GM18507 (cell line): ENCODE data around the gene SARNP.
A peak's percentile ranks its signal among the peaks of the same experiment; 100 is the strongest.
"Not testable (repeated sequence)": the region's sequence is repeated elsewhere in the genome, so short reads cannot be mapped to it uniquely, and the experiment has no call there.

Experiments used
- DNase-seq: peaks from one replicate; pipeline ENCODE4 v3.0.0; 2011; ENCODE audit warnings: low read depth; ENCODE audit not compliant: insufficient read length; ENCODE audit errors: extremely low spot score
- FAIRE-seq: peaks from 2 replicates; lab custom pipeline; 2011; peaks lifted over from hg19 to GRCh38; lab: Jason Lieb, UNC

SARNP gene, protein sequence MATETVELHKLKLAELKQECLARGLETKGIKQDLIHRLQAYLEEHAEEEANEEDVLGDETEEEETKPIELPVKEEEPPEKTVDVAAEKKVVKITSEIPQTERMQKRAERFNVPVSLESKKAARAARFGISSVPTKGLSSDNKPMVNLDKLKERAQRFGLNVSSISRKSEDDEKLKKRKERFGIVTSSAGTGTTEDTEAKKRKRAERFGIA

DNA sequence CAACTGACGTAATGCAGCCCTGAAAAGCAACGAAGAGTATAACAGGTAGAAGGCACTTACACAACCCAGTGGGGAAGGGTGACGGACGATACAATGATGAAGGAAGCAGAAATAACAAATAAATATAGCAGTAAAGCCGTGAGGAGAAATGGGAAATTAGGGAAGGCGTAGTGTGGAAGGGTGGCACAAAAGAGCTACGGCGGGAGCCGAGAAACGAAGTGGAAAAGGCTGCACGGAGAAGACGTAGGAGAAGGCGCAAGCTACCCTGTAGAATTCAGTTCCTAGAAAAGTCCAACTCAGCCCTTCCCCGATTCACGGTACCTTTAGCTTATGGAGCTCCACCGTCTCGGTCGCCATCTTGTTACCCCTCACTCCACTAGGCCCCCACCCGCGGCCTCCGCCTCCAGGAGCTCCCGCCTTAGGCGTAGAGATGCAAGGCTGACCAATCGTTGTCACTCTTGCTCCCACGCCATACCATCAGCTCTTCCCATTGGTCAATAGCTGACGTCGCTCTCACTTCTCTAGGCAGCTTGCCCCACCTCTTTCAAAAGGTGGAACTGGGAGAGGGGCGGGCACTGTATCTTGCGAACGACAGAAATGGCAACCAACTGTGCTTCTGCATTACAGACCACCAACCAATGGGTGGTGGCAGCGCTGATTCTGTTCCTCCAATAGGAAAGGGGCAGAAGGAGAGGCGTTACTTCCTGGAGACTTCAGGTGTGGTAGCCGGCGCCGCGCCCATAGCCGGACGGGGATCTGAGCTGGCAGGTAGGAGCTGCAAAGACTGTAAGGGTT, at the start of gene SARNP, which contains the start of gene ORMDL2:
TSS of gene SARNP (minus strand) at position 380 of the 795 bp plus-strand sequence. CDS start at position 357, 23 bp downstream.
TSS of gene ORMDL2 (plus strand) at position 697 of the 795 bp plus-strand sequence. CDS start 959 bp downstream, outside the sequence.
- DNase-seq (peak; percentile 93), FAIRE-seq (peak; percentile 99)

DNA sequence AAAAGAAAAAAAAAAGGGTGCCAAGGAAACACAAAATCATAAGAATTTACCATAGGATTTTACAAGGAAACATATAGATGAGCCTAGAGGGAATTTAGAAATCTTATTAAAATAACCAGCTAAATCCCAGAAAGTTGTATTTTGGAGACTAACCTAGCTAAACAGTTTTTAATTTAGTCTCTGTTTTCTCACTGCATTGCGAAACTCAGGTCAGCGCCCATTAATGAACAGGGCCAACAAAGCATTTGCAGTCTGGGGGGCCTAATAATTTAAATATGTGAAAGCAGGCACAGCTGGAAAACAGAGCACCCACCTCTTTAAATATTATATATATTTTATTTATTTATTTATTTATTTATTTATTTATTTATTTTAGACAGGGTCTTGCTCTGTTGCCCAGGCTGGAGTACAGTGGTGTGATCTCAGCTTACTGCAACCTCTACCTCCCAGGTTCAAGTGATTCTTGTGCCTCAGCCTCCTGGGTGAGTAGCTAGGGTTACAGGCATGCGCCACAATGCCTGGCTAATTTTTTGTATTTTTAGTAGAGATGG, 49.0 kb upstream of the SARNP start:
- not testable (repeated sequence) for DNase-seq, FAIRE-seq

DNA sequence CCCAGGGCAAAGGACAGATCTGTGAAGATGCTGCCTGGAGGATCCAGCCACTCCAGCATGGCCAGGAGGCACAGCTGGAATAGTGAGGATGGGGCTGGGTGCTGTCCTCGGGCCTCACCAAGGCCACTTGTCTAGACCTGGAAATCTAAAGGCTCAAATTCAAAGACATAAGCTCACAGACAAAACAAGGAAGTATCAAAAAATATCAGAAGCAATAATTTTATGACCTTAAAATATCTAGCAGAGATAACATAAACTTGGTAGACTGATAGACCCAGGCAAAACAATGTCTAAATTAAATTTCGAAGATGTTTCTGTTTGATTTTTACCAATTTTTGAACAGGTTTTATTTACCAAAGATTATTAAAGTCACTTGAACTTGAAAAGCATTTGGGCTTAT, 47.8 kb upstream of the SARNP start:
- FAIRE-seq = no peak
- no peak for DNase-seq

DNA sequence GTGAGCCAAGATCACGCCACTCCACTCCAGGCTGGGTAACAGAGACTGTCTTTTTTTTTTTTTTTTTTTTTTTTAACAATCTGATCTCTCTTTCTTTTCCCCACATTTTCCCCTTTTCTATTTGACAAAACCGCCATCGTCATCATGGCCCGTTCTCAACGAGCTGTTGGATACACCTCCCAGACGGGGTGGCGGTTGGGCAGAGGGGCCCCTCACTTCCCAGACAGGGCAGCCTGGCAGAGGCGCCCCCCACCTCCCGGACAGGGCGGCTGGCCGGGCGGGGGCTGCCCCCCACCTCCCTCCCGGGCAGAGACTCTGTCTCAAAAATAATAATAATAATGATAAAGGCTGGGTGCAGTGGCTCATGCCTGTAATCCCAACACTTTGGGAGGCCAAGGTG, 45.4 kb upstream of the SARNP start:
- not testable (repeated sequence) for DNase-seq, FAIRE-seq

DNA sequence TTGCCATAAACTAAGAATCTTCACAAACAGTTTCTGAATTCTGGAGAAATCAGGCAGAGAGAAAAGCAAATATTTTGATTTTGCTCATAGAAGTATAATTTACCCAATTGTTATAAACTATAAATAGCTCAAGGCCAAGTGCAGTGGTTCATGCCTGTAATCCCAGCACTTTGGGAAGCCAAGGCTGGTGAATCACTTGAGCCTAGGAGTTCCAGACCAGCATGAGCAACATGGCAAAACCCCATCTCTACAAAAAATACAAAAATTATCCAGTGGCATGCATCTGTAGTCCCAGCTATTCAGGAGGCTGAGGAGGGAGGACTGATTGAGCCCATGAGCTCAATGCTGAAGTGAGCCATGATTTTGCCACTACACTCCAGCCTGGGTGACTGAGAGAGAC, 44.8 kb upstream of the SARNP start:
- DNase-seq (no peak), FAIRE-seq (no peak)

DNA sequence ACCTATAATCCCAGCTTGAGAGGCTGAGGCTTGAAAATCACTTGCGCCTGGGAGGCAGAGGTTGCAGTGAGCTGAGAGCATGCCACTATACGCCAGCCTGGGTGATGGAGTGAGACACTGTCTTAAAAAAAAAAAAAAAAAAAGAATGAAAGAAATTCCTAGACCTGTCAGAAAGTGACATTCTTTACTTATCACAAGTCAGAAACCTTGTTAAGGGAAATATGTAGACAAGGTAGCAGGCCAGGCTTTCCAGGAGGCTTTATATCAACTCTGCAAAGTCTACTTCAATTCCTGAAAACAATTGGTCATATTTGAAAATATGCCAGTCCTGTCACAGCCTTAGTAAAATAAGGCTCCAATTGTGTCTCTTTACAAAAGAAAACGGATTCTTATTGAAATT, 44.3 kb upstream of the SARNP start:
- FAIRE-seq (no peak), DNase-seq (no peak)

DNA sequence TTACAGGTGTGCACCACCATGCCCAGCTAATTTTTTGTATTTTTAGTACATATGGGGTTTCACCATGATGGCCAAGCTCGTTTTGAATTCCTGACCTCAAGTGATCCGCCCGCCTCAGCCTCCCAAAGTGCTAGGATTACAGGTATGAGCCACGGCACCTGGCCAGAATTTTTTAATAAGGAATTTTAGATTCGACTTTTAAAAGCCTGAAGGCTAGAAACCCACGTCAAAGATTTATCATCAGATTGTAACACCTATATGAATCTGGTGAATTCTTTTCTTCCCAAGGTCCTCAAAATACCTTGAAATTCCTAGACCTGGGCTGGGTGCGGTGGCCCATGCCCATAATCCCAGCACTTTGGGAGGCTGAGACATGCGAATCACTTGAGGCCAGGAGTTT, 43.9 kb upstream of the SARNP start:
- DNase-seq (no peak), FAIRE-seq (no peak)

DNA sequence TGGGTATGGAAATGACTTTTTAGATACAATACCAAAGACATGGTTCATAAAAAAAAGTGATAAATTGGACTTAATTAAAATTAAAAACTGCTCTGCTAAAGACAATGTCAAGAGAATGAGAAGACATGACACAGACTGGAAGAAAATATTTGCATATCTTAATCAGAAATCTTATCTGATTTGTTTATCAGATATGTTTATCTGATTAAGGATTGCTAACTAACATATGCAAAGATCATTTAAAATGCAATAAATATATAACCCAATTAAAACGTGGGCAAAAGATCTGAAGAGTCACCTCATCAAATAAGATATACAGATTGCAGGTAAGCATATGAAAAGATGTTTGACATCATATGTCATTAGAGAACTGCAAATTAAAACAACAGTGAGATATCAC, 35.2 kb upstream of the SARNP start:
- FAIRE-seq = no peak
- no peak for DNase-seq

DNA sequence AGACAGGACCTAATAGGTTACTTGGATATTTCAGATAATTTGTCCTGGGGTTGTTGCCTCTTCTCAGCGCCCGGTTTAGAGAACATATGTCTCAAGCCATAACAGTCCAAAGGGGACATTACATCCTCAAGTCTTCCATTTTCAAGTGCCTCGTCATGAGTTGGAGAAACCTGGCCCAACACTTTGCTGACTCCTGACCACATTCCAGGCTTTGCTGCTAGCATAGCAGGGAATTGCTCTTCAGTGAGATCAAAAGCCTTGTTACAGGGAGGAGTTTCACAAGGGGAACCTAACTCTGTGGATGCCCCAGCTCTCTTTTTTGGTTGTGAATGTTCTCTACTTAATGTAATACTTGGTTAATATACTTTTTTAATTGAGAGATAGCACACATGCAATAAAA, 33.4 kb upstream of the SARNP start:
- DNase-seq = no peak
- no peak for FAIRE-seq

DNA sequence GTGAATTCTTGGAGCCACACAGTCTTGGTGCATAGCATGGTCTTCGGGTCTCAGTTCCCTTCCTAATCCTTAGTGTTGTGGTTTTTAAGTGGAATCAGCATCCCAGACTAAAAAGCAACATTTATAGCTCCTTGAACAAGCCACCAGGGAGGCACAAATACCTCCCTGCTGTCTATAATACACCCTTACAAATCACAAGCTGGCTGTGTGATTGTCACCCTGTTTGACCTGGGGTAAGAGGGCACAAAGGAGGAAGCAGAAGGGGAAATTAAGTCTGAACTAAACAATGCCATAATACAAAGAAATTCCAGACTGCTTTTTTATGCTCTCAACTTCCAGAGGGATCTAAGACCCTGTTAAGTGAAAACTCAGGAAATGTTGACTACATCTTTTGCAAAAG, 32.9 kb upstream of the SARNP start:
- no peak for DNase-seq
- no peak for FAIRE-seq

DNA sequence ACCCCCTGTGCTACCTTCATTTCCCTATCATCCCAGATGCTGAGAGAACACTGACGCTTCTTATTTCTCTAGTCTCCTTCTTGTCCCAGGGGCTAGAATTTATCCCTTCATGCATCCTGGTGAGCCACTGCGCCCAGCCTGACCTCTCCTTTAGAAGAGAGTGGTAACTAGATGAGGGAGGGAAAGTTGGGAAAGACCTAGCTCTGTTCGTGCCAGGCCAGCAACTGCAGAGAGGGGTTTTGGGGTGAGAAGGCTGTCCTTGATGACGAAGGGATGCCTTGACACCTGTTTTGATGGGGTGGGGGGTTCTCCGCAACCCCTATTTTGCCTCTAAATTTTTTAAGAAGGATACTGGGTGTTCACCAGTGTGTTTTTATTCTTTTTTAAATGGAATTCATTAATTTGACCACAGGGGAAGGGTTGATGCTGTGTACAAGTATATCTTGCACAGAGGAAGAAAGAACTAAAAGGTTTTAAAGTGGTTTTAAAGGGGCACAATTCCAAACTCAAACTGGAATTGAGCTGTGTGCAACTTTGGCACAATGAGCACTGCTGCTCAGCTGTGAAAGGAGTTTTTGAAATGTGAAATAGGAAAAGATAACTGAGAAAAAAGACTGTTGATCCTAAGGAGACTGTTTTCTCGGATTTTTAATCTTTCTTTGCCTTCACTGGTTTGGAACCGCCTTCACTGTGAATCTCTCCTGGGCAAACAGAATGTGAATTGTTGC, 32.3 kb upstream of the SARNP start:
- no peak for DNase-seq
- FAIRE-seq = no peak

DNA sequence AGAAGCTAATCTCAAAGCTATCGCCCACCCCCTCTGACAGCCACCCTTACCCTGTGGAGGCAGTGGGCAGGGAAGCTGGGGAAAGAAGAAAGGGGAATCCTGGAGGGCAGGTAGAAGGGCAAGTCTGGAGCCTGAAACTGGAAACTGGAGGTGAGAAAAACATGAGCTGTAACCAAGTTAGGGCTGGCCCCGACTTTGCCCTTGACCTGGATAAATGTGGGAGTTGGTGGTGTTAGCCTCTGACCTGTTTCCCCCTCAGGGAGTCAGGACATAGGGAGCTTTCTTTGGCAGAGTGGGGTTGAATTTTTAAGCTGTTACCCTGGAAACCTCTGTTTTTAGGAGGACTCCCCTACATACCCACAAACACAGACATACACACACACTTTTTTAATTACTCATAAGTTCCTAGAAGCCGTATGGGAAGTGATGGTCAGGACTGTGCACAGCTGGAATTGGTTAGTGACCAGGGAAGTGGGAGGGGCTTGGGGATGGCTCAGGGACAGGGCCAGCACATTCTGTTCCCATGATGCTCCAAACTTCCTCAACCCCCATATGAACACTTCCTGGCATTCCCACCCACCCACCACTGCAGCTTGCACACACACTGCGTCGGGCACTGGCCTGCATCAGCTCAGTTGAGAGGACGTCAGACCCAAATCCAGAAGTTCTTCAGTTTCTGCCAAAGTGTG, 30.2 kb upstream of the SARNP start:
- DNase-seq = no peak
- FAIRE-seq = no peak

DNA sequence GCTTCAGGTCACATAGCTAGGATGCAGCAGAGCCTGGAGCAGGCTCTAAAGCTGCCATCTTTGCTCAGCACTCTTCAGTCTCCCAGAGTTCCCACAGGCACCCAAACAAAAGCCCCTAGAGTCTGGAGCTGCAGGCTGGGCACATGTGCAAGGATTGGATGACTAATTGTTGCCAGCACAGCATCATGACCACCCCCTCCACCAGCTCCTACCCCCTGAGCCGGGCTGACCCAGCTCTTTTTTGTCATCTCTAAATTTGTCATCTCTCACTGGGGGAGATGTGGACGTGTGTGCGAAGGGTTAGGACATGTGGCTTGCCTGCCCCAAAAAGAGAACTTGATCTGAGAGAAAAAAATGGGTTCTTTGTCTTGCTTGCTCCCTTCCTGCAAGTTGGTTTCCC, 29.5 kb upstream of the SARNP start:
- DNase-seq (no peak), FAIRE-seq (no peak)

DNA sequence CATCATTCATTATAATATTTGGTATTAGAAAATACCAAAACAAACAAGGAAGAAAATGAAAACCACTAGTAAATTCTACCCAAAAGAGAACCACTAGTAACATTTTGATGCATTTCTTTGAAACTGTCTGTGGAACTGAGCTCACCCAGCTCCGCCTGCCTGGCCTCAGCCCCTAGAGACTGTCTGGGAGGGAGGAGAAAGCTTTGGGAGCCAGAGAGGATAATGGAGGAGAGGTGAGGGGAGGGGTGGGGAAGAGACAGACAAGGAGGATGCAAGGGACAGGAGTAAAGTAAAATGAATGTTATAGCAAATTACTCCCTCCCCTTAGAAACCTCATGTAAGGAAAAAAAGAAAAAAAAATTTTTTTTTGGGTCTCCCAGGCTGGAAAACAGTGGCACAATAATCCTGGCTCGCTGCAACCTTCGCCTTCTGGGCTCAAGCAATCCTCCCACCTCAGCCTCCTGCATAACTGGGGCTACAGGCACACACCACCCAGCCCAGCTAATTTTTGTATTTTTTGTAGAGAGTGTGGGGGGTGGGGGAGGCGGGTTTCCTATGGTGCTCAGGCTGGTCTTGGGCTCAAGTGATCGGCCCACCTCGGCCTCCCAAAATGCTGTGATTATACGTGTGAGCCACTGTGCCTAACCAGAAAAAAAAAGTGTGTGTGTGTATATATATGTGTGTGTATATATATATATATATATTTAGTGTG, 28.4 kb upstream of the SARNP start:
- FAIRE-seq (no peak), DNase-seq (no peak)

DNA sequence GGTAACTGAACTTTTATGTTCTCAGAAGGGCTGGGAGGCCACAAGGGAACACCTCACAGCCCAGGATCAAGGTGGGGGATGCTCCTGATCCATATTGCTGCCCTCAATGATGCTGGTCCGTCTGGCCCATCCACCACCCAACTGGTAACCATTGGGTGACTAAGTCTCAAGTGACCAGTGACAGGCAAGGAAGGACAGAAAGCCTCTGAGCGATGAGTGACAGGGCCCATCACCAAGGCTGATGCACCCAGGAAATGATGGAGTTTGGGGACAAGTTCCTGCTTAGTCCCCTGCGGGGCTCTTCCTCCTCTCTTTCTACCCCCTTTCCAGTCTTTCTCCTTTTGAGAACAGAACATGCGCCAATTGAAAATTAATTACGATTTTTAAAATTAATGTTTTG, 27.8 kb upstream of the SARNP start:
- FAIRE-seq (no peak), DNase-seq (no peak)

DNA sequence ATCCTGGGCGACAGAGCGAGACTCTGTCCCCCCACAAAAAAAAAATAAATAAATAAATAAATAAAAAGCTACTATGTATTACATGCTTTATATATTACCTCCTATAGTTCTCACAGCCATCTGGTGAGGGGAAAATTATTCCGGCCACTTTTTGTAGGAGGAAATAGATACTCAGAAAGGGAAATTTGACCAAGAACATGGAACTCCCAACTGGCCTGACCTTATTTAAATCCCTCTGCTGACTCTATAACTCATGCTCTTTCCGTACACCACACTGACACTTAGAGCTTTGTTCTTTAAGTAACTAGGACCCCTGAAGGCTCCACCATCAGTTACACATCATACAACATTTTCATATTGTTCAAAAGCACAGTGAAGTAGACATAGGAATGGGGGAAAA, 27.4 kb upstream of the SARNP start:
- FAIRE-seq (no peak), DNase-seq (no peak)

DNA sequence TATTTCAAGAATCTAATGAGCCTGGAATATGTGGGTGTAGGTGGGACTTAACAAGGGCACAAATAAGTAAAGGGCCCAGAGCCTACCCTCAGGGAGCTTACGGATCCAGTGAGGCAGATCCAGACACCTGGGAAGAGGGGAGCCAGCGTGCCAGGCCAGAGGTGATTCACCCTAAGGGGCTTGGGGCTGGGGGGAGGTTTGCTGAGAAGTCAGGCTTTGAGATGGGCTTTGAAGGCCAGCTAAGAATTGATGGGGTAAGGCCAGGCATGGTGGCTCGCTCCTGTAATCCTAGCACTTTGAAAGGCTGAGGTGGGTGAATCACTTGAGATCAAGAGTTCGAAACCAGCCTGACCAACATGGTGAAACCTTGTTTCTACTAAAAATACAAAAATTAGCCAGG, 25.9 kb upstream of the SARNP start:
- FAIRE-seq = no peak
- DNase-seq = no peak

DNA sequence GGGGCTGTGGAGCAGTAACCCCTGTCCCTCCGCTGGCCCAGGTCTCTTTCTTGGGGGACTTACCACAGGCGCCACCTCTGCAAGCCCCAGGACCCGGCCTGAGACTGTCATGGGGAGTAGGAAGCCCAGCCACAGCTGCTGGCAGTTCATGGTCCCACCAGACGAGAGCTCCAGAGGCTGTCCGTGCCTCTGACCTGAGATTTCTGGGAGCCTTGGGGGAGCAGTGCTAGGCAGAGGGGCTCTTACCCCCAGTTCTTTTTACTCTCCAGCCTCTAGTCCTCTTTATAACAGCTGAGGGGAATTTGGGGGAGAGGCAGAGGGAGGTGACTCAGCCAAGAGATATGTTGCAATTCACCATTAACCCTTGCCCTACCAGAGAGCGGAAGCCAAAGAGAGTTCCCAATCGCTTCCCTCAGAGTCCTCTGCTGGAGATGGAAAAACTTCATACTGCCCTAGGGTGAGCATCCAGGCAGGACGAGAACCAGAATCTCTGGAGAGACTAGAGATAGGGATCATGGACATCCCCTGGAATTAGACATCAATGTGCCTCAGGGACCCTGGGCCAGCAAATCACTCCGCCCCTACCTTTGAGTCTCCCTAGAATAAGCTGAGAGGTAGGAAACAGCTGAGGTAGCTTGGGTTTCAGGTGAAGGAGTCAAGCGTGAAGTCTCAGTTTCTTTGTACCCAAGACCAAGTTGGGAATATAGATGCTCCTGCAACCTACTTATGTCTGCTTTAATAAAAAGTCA, 25.3 kb upstream of the SARNP start, which contains the start of gene MMP19:
TSS of gene MMP19 (minus strand) at position 256 of the 749 bp plus-strand sequence. CDS start at position 150, 106 bp downstream.
- no peak for DNase-seq
- FAIRE-seq = no peak
